Liver (tissue), 9 donors: ENCODE results near the gene LY86. TPM values are rescaled to one million over a fixed set of nuclear protein-coding genes. Genes with fewer than 3 reads are reported as not detected.

Source experiments
- DNase-seq: peaks from one replicate; pipeline ENCODE4 v3.0.0-alpha.2; 2017; ENCODE audit warnings: low spot score
- H3K27ac ChIP-seq, 2 donors: one replicate each; pipeline ENCODE4 v1.7.0; 2013; ENCODE audit warnings: inconsistent platforms in 2 of 2, low read length in 2 of 2, control low read depth in 1 of 2, low read depth in 1 of 2, mild to moderate bottlenecking in 1 of 2
- H3K27me3 ChIP-seq, 4 donors: one replicate each; pipeline versions ENCODE4 v1.6.1 to v1.7.0; 2013; ENCODE audit warnings: low read length in 3 of 4, inconsistent platforms in 1 of 4, mild to moderate bottlenecking in 1 of 4, moderate library complexity in 1 of 4; ENCODE audit not compliant: control insufficient read depth in 4 of 4, insufficient read depth in 4 of 4
- H3K36me3 ChIP-seq, 4 donors: one replicate each; pipeline versions ENCODE4 v1.6.1 to v1.7.0; 2013; ENCODE audit warnings: low read length in 3 of 4, mild to moderate bottlenecking in 3 of 4, low read depth in 1 of 4, moderate library complexity in 1 of 4; ENCODE audit not compliant: control insufficient read depth in 4 of 4, insufficient read depth in 3 of 4
- H3K4me1 ChIP-seq, 4 donors: one replicate each; pipeline versions ENCODE4 v1.6.1 to v1.7.0; 2013; ENCODE audit warnings: low read length in 3 of 4, mild to moderate bottlenecking in 3 of 4, moderate library complexity in 1 of 4; ENCODE audit not compliant: control insufficient read depth in 4 of 4, insufficient read depth in 4 of 4
- H3K4me3 ChIP-seq, 3 donors: one replicate each; pipeline versions ENCODE4 v1.6.1 to v1.7.0; 2013; ENCODE audit warnings: low read length in 3 of 3, control low read depth in 1 of 3, low read depth in 1 of 3, mild to moderate bottlenecking in 1 of 3
- H3K9ac ChIP-seq, 2 donors: one replicate each; pipeline ENCODE4 v1.7.0; 2013; ENCODE audit warnings: low read length in 2 of 2, mild to moderate bottlenecking in 2 of 2, moderate library complexity in 2 of 2, control low read depth in 1 of 2, low read depth in 1 of 2
- H3K9me3 ChIP-seq, 4 donors: one replicate each; pipeline versions ENCODE4 v1.6.1 to v1.7.0; 2013; ENCODE audit warnings: low read length in 3 of 4; ENCODE audit not compliant: control insufficient read depth in 4 of 4
- EGR1 ChIP-seq, 2 donors: IDR thresholded peaks; 2 replicates each; pipeline ENCODE4 v1.6.1; 2016 to 2018; ENCODE audit warnings: antibody characterized with exemption in 2 of 2, low read depth in 2 of 2
- FOXA1 ChIP-seq: IDR thresholded peaks from 2 replicates; pipeline ENCODE4 v1.6.1; 2016; ENCODE audit warnings: antibody characterized with exemption
- GABPA ChIP-seq, 2 donors: IDR thresholded peaks in 1 of 2; conservative IDR thresholded peaks in 1 of 2; 2 replicates each; pipeline ENCODE4 v1.6.1; 2016; ENCODE audit warnings: antibody characterized with exemption in 2 of 2, mild to moderate bottlenecking in 1 of 2, moderate library complexity in 1 of 2
- HNF4A ChIP-seq, 2 donors: conservative IDR thresholded peaks; 2 replicates each; pipeline ENCODE4 v1.6.1; 2016; ENCODE audit warnings: antibody characterized with exemption in 2 of 2, mild to moderate bottlenecking in 2 of 2
- JUND ChIP-seq, 2 donors: IDR thresholded peaks; 2 replicates each; pipeline ENCODE4 v1.6.1; 2016; ENCODE audit warnings: antibody characterized with exemption in 2 of 2
- MAX ChIP-seq: IDR thresholded peaks from 2 replicates; pipeline ENCODE4 v1.6.1; 2016; ENCODE audit warnings: antibody characterized with exemption
- NR2F2 ChIP-seq: IDR thresholded peaks from 2 replicates; pipeline ENCODE4 v1.6.1; 2016; ENCODE audit warnings: antibody characterized with exemption
- RAD21 ChIP-seq, 2 donors: IDR thresholded peaks; 2 replicates each; pipeline ENCODE4 v1.6.1; 2016; ENCODE audit warnings: antibody characterized with exemption in 2 of 2, mild to moderate bottlenecking in 2 of 2
- RXRA ChIP-seq, 2 donors: IDR thresholded peaks; 2 replicates each; pipeline ENCODE4 v1.6.1; 2017 to 2018; ENCODE audit warnings: antibody characterized with exemption in 2 of 2, mild to moderate bottlenecking in 1 of 2
- TAF1 ChIP-seq: conservative IDR thresholded peaks from 2 replicates; pipeline ENCODE4 v1.6.1; 2016; ENCODE audit warnings: antibody characterized with exemption, mild to moderate bottlenecking
- ZBTB33 ChIP-seq: IDR thresholded peaks from 2 replicates; pipeline ENCODE4 v1.6.1; 2016; ENCODE audit warnings: antibody characterized with exemption
- WGBS: extraction: QIAGEN DNeasy Blood & Tissue Kit; methylation state at CpG from one replicate; pipeline ENCODE4 v1.1.7; 2013; 5-methylcytosine and 5-hydroxymethylcytosine counted together
- polyA plus RNA-seq, 2 donors: library from polyadenylated mRNA; stranded (reverse) in 1 of 2; unstranded in 1 of 2; fragments of 200-250 nt in 1 of 2; fragments of >200 nt in 1 of 2; fragmentation: Nextera tagmentation in 1 of 2; extraction: Ambion mirVana in 1 of 2; gene quantifications; one replicate each; pipeline versions ENCODE4 v1.2.1 to v1.2.3, GENCODE V29; 2013 to 2015
- total RNA-seq, 2 donors: library from RNA; depleted of rRNA; stranded (reverse); fragments of >200 nt; gene quantifications; one replicate each; pipeline ENCODE4 v1.2.3, GENCODE V29; 2014
- TF ChIP-seq, protein P1 (sequence below): IDR thresholded peaks from 2 replicates; pipeline ENCODE4 v1.6.1; 2016; ENCODE audit warnings: antibody characterized with exemption, mild to moderate bottlenecking
- TF ChIP-seq, protein P2 (sequence below): fragments of 150-350 bp; IDR thresholded peaks from 2 replicates; pipeline ENCODE4 v1.5.1; 2017; ENCODE audit warnings: improper control_type of control experiment, low read depth, low read length; ENCODE audit not compliant: missing input control
- donor health status: healthy.
- donor health status: healthy.
- donor health status: healthy.
- donor health status: healthy.
- donor health status: healthy.

The LY86 gene
- total and polyA plus RNA-seq, 4 donors = 1.4 to 7.8 (median 3.7) TPM

- TF ChIP-seq RAD21 (IDR thresholded peaks at IDR 0.05) = no peak
- no peak for TF ChIP-seq ZBTB33
- no peak for TF ChIP-seq EGR1 (IDR thresholded peaks at IDR 0.05; ENCODE audit: low read depth in 2 of 2)
- no peak for TF ChIP-seq MAX
- TF ChIP-seq JUND (IDR thresholded peaks at IDR 0.05) = no peak
- TF ChIP-seq, protein P1, sequence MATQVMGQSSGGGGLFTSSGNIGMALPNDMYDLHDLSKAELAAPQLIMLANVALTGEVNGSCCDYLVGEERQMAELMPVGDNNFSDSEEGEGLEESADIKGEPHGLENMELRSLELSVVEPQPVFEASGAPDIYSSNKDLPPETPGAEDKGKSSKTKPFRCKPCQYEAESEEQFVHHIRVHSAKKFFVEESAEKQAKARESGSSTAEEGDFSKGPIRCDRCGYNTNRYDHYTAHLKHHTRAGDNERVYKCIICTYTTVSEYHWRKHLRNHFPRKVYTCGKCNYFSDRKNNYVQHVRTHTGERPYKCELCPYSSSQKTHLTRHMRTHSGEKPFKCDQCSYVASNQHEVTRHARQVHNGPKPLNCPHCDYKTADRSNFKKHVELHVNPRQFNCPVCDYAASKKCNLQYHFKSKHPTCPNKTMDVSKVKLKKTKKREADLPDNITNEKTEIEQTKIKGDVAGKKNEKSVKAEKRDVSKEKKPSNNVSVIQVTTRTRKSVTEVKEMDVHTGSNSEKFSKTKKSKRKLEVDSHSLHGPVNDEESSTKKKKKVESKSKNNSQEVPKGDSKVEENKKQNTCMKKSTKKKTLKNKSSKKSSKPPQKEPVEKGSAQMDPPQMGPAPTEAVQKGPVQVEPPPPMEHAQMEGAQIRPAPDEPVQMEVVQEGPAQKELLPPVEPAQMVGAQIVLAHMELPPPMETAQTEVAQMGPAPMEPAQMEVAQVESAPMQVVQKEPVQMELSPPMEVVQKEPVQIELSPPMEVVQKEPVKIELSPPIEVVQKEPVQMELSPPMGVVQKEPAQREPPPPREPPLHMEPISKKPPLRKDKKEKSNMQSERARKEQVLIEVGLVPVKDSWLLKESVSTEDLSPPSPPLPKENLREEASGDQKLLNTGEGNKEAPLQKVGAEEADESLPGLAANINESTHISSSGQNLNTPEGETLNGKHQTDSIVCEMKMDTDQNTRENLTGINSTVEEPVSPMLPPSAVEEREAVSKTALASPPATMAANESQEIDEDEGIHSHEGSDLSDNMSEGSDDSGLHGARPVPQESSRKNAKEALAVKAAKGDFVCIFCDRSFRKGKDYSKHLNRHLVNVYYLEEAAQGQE = no peak
- no peak for TF ChIP-seq TAF1
- no peak for TF ChIP-seq FOXA1
- no peak for TF ChIP-seq HNF4A (conservative IDR thresholded peaks at IDR 0.05)
- no peak for TF ChIP-seq GABPA (IDR thresholded peaks at IDR 0.05 in 1 of 2, conservative IDR thresholded peaks at IDR 0.05 in 1 of 2)
- no peak for TF ChIP-seq NR2F2
- TF ChIP-seq, protein P2, sequence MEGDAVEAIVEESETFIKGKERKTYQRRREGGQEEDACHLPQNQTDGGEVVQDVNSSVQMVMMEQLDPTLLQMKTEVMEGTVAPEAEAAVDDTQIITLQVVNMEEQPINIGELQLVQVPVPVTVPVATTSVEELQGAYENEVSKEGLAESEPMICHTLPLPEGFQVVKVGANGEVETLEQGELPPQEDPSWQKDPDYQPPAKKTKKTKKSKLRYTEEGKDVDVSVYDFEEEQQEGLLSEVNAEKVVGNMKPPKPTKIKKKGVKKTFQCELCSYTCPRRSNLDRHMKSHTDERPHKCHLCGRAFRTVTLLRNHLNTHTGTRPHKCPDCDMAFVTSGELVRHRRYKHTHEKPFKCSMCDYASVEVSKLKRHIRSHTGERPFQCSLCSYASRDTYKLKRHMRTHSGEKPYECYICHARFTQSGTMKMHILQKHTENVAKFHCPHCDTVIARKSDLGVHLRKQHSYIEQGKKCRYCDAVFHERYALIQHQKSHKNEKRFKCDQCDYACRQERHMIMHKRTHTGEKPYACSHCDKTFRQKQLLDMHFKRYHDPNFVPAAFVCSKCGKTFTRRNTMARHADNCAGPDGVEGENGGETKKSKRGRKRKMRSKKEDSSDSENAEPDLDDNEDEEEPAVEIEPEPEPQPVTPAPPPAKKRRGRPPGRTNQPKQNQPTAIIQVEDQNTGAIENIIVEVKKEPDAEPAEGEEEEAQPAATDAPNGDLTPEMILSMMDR = no peak
- 53% methylated on average over 4 of the region's 4 CpGs for WGBS
Observed at GRCh38 chr6:6539036-6539435, 49.5 kb upstream of the LY86 start.

DNA sequence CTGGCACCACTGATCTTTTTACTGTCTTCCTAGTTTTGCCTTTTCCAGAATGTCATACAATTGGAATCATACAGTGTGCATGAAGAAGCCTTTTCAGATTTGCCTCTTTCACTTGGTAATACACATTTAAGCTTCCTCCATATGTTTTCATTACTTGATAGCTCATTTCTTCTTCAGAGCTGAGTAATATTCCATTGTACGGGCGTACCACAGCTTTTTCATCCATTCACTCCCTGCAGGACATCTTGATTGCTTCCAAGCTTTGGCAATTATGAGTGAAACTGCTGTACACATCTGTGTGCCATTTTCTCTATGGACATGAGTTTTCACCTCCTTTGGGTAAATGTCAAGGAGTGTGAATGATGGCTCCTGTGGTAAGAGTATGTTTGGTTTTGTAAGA is 46.2 kb upstream of the LY86 start:
- no peak overlapping the region for H3K4me3 ChIP-seq
- TF ChIP-seq RXRA (IDR thresholded peaks at IDR 0.05) (no peak), FOXA1 (no peak)
- H3K9ac ChIP-seq = no peak overlapping the region
- no peak overlapping the region for H3K27ac ChIP-seq
- H3K9me3 ChIP-seq = no peaks in the 10 kb centered on the region
- peaks cover 4 to 14% (median 11%) of the 10 kb centered on the region in 4 donors for H3K4me1 ChIP-seq
- peaks cover 0 to 24% (median 6%) of the 10 kb centered on the region in 4 donors for H3K27me3 ChIP-seq
- no peaks in the 10 kb centered on the region for H3K36me3 ChIP-seq
- WGBS = 91% methylated on average over 2 of the region's 2 CpGs
- DNase-seq = no peak

More at GRCh38 chr6:6539036-6539435, 49.5 kb upstream of the LY86 start:
- H3K9ac ChIP-seq = peak overlapping the region in 1 of 2 donors; percentile 10
- DNase-seq = no peak
- H3K4me3 ChIP-seq = no peak overlapping the region
- no peaks in the 10 kb centered on the region for H3K9me3 ChIP-seq
- no peak overlapping the region for H3K27ac ChIP-seq
- no peaks in the 10 kb centered on the region for H3K36me3 ChIP-seq
- H3K27me3 ChIP-seq = peaks cover 0 to 14% (median 0%) of the 10 kb centered on the region in 4 donors
- H3K4me1 ChIP-seq = no peaks in the 10 kb centered on the region
